ENCODE data around the gene CNTRL. TPM values are rescaled to one million over a fixed set of nuclear protein-coding genes. Genes with fewer than 3 reads are reported as not detected.
"Not testable (repeated sequence)": the region's sequence is repeated elsewhere in the genome, so short reads cannot be mapped to it uniquely, and the experiment has no call there.

CNTRL gene
- total RNA-seq, 2 donors from 2014 or later, result 11.4 to 31.0 TPM

- H3K27ac ChIP-seq, result peak overlapping the region; percentile 48 to 59
Measured at GRCh38 chr9:121121582-121122087, 46.9 kb downstream of the CNTRL start.

GRCh38 chr9:121122246-121123032 lies 47.7 kb downstream of the CNTRL start:
- no peaks in the 10 kb centered on the region for H3K36me3 ChIP-seq
- H3K9me3 ChIP-seq, result no peaks in the 10 kb centered on the region
- no peak for TF ChIP-seq CTCF (IDR thresholded peaks at IDR 0.05)
- no peak overlapping the region for H3K27ac ChIP-seq
- DNase-seq (ENCODE audit: low spot score) (no peak), ATAC-seq (ENCODE audit: insufficient number of reproducible peaks, low FRiP score, low read depth) (no peak)
- H3K27me3 ChIP-seq (replicated peaks; ENCODE audit: insufficient read depth), result no peaks in the 10 kb centered on the region
- peaks cover 6 to 14% of the 10 kb centered on the region in 2 donors for H3K4me1 ChIP-seq (ENCODE audit: control insufficient read depth in 1 of 2, low read depth in 2 of 2)
- peak overlapping the region; percentile 70 for H3K4me3 ChIP-seq

More at GRCh38 chr9:121121582-121122087, 46.9 kb downstream of the CNTRL start:
- Histone ChIP-seq H3K9me3 (no peaks in the 10 kb centered on the region), H3K4me3 (peak overlapping the region; percentile 70), H3K27me3 (replicated peaks; ENCODE audit: insufficient read depth) (no peaks in the 10 kb centered on the region), H3K36me3 (no peaks in the 10 kb centered on the region), H3K4me1 (ENCODE audit: control insufficient read depth in 1 of 2, low read depth in 2 of 2) (peaks cover 6 to 14% of the 10 kb centered on the region in 2 donors)
- peak; percentile 47 for TF ChIP-seq CTCF (IDR thresholded peaks at IDR 0.05)
- peak; percentile 96 for DNase-seq (ENCODE audit: low spot score)
- ATAC-seq (ENCODE audit: insufficient number of reproducible peaks, low FRiP score, low read depth), result peak; percentile 97

- Histone ChIP-seq H3K9me3 (no peaks in the 10 kb centered on the region), H3K27me3 (replicated peaks; ENCODE audit: insufficient read depth) (no peaks in the 10 kb centered on the region), H3K4me1 (ENCODE audit: control insufficient read depth in 1 of 2, low read depth in 2 of 2) (peaks cover 6 to 14% of the 10 kb centered on the region in 2 donors), H3K27ac (no peak overlapping the region), H3K36me3 (no peaks in the 10 kb centered on the region), H3K4me3 (no peak overlapping the region)
- ATAC-seq (ENCODE audit: insufficient number of reproducible peaks, low FRiP score, low read depth) (no peak), DNase-seq (ENCODE audit: low spot score) (no peak)
- TF ChIP-seq CTCF (IDR thresholded peaks at IDR 0.05), result no peak
Measured at GRCh38 chr9:121123816-121124535, 49.2 kb downstream of the CNTRL start.

GRCh38 chr9:121125590-121125989 lies 50.8 kb downstream of the CNTRL start:
- ATAC-seq (ENCODE audit: insufficient number of reproducible peaks, low FRiP score, low read depth) (no peak), DNase-seq (ENCODE audit: low spot score) (no peak)
- no peaks in the 10 kb centered on the region for H3K27me3 ChIP-seq (replicated peaks; ENCODE audit: insufficient read depth)
- H3K4me3 ChIP-seq, result no peak overlapping the region
- H3K36me3 ChIP-seq, result no peaks in the 10 kb centered on the region
- no peak for TF ChIP-seq CTCF (IDR thresholded peaks at IDR 0.05)
- H3K9me3 ChIP-seq, result no peaks in the 10 kb centered on the region
- H3K4me1 ChIP-seq (ENCODE audit: control insufficient read depth in 1 of 2, low read depth in 2 of 2), result peaks cover 6 to 14% of the 10 kb centered on the region in 2 donors
- no peak overlapping the region for H3K27ac ChIP-seq

- H3K27me3 ChIP-seq (replicated peaks; ENCODE audit: insufficient read depth); H3K9me3 ChIP-seq; H3K36me3 ChIP-seq; DNase-seq (ENCODE audit: low spot score); H3K4me1 ChIP-seq (ENCODE audit: control insufficient read depth in 1 of 2, low read depth in 2 of 2); ATAC-seq (ENCODE audit: insufficient number of reproducible peaks, low FRiP score, low read depth); H3K27ac ChIP-seq; H3K4me3 ChIP-seq: not testable (repeated sequence)
Measured at GRCh38 chr9:121129384-121129783, 54.6 kb downstream of the CNTRL start.
